Panc1 (cell line): ENCODE measurements around the gene SMIM11. TPM values are rescaled to one million over a fixed set of nuclear protein-coding genes. Genes with fewer than 3 reads are reported as not detected.

ENCODE experiments used
- ATAC-seq: fragments of 200-7000 bp; cut with Tn5 transposase; 2 replicates; pipeline ENCODE4 v1.9.1; 2020; ENCODE audit warnings: mild to moderate bottlenecking, moderate library complexity
- BruUV-seq: library from RNA; stranded (reverse); fragments of 400-500 nt; replicated peaks from 2 replicates; lab custom pipeline; 2021; lab: Mats Ljungman, UMichigan
- CTCF ChIA-PET: fragments of 300-600 bp; sonication (Branson Sonifier 250); formaldehyde crosslinking; loops from one replicate; lab custom pipeline; 2022; ENCODE audit warnings: antibody characterized with exemption; lab: Charles Lee
- POLR2A ChIA-PET: fragments of 300-600 bp; sonication (Branson Sonifier 250); formaldehyde crosslinking; loops from one replicate; lab custom pipeline; 2022; ENCODE audit warnings: antibody characterized with exemption; lab: Charles Lee
- DNase-seq: peaks from one replicate; pipeline ENCODE4 v3.0.0-alpha.2; 2010; ENCODE audit warnings: low read depth, low spot score
- H3K27ac ChIP-seq: 2 replicates; pipeline ENCODE4 v1.5.1; 2011; ENCODE audit warnings: mild to moderate bottlenecking, low read length, inconsistent platforms
- H3K27me3 ChIP-seq: fragments of 200-500 bp; sonication (Bioruptor generic); 2 replicates; pipeline ENCODE4 v1.6.0; 2014; ENCODE audit warnings: low read length, inconsistent platforms; ENCODE audit not compliant: control insufficient read depth, insufficient read depth
- H3K36me3 ChIP-seq: fragments of 200-500 bp; sonication (Bioruptor generic); 2 replicates; pipeline ENCODE4 v1.5.1; 2014; ENCODE audit warnings: inconsistent platforms, mild to moderate bottlenecking, low read length, moderate library complexity; ENCODE audit not compliant: control insufficient read depth, insufficient read depth
- H3K4me1 ChIP-seq: 2 replicates; pipeline ENCODE4 v1.5.1; 2011; ENCODE audit warnings: inconsistent platforms, mild to moderate bottlenecking, low read length, moderate library complexity; ENCODE audit not compliant: control insufficient read depth, insufficient read depth
- H3K4me3 ChIP-seq, 2 experiments: 2 replicates each; pipeline ENCODE4 v1.5.1; 2011 to 2012; ENCODE audit warnings: low read depth in 2 of 2, low read length in 2 of 2, mild to moderate bottlenecking in 2 of 2, inconsistent platforms in 1 of 2, moderate library complexity in 1 of 2
- H3K9me3 ChIP-seq: fragments of 200-500 bp; sonication (Bioruptor generic); 2 replicates; pipeline ENCODE4 v1.5.1; 2014; ENCODE audit warnings: low read depth, mild to moderate bottlenecking, inconsistent platforms, low read length, moderate library complexity; ENCODE audit not compliant: control insufficient read depth, insufficient read depth
- CTCF ChIP-seq: fragments of 450-650 bp; IDR thresholded peaks from 2 replicates; pipeline ENCODE4 v1.5.1; 2017; ENCODE audit warnings: mild to moderate bottlenecking
- POLR2AphosphoS5 ChIP-seq: IDR thresholded peaks from 2 replicates; pipeline ENCODE4 v1.6.1; 2012; ENCODE audit warnings: mild to moderate bottlenecking, low read depth, low read length, moderate library complexity
- SIN3A ChIP-seq: IDR thresholded peaks from 2 replicates; pipeline ENCODE4 v1.6.1; 2012; ENCODE audit warnings: low read depth, mild to moderate bottlenecking, low read length, moderate library complexity, borderline replicate concordance; ENCODE audit not compliant: insufficient read depth
- TCF7L2 ChIP-seq: IDR thresholded peaks from 2 replicates; pipeline ENCODE4 v1.6.1; 2011; ENCODE audit warnings: mild to moderate bottlenecking, low read depth, low read length, inconsistent platforms
- in situ Hi-C: cut with HindIII; loops from 2 replicates; pipeline ENCODE4 v1.10.0; 2016; ENCODE audit warnings: low sequenced_read_pairs, low pct_unique_long_range_greater_than_20kb
- intact Hi-C: fragments of 100-400 bp; cut with micrococcal nuclease; formaldehyde crosslinking; loops from one replicate; pipeline ENCODE4 v1.10.0; 2022; ENCODE audit not compliant: unreplicated experiment
- total RNA-seq: library from RNA; stranded (reverse); gene quantifications from one replicate; pipeline ENCODE4 v1.2.1, GENCODE V29; 2021; ENCODE audit not compliant: unreplicated experiment
- TF ChIP-seq, protein P1 (sequence below), 2 experiments: IDR thresholded peaks; 2 replicates each; pipeline ENCODE4 v1.6.1; 2011 to 2012; ENCODE audit warnings: low read depth in 2 of 2, control low read depth in 1 of 2, low read length in 1 of 2, mild to moderate bottlenecking in 1 of 2, moderate library complexity in 1 of 2; ENCODE audit not compliant: insufficient read depth in 1 of 2

Gene SMIM11
- total RNA-seq, 1 experiment from 2014 or later: 17.1 TPM

- no peak overlapping the region for H3K27ac ChIP-seq
- no peaks in the 10 kb centered on the region for H3K4me1 ChIP-seq
- in situ Hi-C loops: no loop called here
- intact Hi-C loops: no loop called here
- no TSS peak for BruUV-seq
- DNase-seq (no peak), ATAC-seq (no peak)
- no peaks in the 10 kb centered on the region for H3K36me3 ChIP-seq
- TF ChIP-seq POLR2AphosphoS5 (no peak), SIN3A (no peak), CTCF (no peak), TCF7L2 (no peak)
- TF ChIP-seq, protein P1, sequence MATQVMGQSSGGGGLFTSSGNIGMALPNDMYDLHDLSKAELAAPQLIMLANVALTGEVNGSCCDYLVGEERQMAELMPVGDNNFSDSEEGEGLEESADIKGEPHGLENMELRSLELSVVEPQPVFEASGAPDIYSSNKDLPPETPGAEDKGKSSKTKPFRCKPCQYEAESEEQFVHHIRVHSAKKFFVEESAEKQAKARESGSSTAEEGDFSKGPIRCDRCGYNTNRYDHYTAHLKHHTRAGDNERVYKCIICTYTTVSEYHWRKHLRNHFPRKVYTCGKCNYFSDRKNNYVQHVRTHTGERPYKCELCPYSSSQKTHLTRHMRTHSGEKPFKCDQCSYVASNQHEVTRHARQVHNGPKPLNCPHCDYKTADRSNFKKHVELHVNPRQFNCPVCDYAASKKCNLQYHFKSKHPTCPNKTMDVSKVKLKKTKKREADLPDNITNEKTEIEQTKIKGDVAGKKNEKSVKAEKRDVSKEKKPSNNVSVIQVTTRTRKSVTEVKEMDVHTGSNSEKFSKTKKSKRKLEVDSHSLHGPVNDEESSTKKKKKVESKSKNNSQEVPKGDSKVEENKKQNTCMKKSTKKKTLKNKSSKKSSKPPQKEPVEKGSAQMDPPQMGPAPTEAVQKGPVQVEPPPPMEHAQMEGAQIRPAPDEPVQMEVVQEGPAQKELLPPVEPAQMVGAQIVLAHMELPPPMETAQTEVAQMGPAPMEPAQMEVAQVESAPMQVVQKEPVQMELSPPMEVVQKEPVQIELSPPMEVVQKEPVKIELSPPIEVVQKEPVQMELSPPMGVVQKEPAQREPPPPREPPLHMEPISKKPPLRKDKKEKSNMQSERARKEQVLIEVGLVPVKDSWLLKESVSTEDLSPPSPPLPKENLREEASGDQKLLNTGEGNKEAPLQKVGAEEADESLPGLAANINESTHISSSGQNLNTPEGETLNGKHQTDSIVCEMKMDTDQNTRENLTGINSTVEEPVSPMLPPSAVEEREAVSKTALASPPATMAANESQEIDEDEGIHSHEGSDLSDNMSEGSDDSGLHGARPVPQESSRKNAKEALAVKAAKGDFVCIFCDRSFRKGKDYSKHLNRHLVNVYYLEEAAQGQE (IDR thresholded peaks at IDR 0.05; ENCODE audit: insufficient read depth in 1 of 2, low read depth in 2 of 2, low read length in 1 of 2): no peak
- ChIA-PET CTCF (interaction anchor here (0.6 kb wide), 1 partner anchor 111 kb away, joined by 4 read pairs; no protein-coding TSS in a partner anchor), POLR2A (no interaction called here)
- no peak overlapping the region for H3K4me3 ChIP-seq
- no peaks in the 10 kb centered on the region for H3K9me3 ChIP-seq
- no peaks in the 10 kb centered on the region for H3K27me3 ChIP-seq
These were observed 43.0 kb upstream of the SMIM11 start for GRCh38 chr21:34332347-34332746.

- intact Hi-C loops: no loop called here
- ATAC-seq (no peak), DNase-seq (no peak)
- Histone ChIP-seq H3K36me3 (no peaks in the 10 kb centered on the region), H3K9me3 (no peaks in the 10 kb centered on the region), H3K27me3 (no peaks in the 10 kb centered on the region), H3K4me3 (no peak overlapping the region), H3K4me1 (no peaks in the 10 kb centered on the region), H3K27ac (no peak overlapping the region)
- BruUV-seq: no TSS peak
- CTCF ChIA-PET: no interaction called here
- TF ChIP-seq SIN3A (no peak), TCF7L2 (no peak), CTCF (no peak), POLR2AphosphoS5 (no peak)
- TF ChIP-seq, protein P1 (IDR thresholded peaks at IDR 0.05; ENCODE audit: insufficient read depth in 1 of 2, low read depth in 2 of 2, low read length in 1 of 2): no peak
- POLR2A ChIA-PET: no interaction called here
- in situ Hi-C loops: no loop called here
These were observed 42.1 kb upstream of the SMIM11 start for GRCh38 chr21:34333121-34333739.
